Activated CD8-positive, alpha-beta memory T cell treated with anti-CD3 and anti-CD28 coated beads, Interleukin-2, amount 10 ng/mL, durations not matched to agents 7 days and 5 days (primary cell): ENCODE results near the gene VPS26B. TPM values are rescaled to one million over a fixed set of nuclear protein-coding genes. Genes with fewer than 3 reads are reported as not detected.

Experiments
- ATAC-seq: fragments of 150-1000 bp; cut with Tn5 transposase; one replicate; pipeline ENCODE4 v1.10.0; 2021; ENCODE audit warnings: moderate library complexity
- CTCF ChIA-PET: fragments of 350-600 bp; sonication (Branson Sonifier 250); formaldehyde crosslinking; loops from one replicate; lab custom pipeline; 2021; ENCODE audit warnings: antibody characterized with exemption; lab: Charles Lee
- DNase-seq: peaks from one replicate; pipeline ENCODE4 v3.0.0-alpha.2; 2020
- H3K27ac Mint-ChIP-seq: one replicate; pipeline ENCODE4 v1.8.0; 2021; ENCODE audit warnings: mild to moderate bottlenecking, mixed read lengths
- H3K27me3 Mint-ChIP-seq: one replicate; pipeline ENCODE4 v1.8.0; 2021; ENCODE audit warnings: mixed read lengths
- H3K36me3 Mint-ChIP-seq: one replicate; pipeline ENCODE4 v1.8.0; 2021; ENCODE audit warnings: mild to moderate bottlenecking, mixed read lengths
- H3K4me1 Mint-ChIP-seq: one replicate; pipeline ENCODE4 v1.8.0; 2021; ENCODE audit warnings: mixed read lengths
- H3K4me3 Mint-ChIP-seq: one replicate; pipeline ENCODE4 v1.8.0; 2021; ENCODE audit warnings: mild to moderate bottlenecking, moderate library complexity, mixed read lengths
- H3K9me3 Mint-ChIP-seq: one replicate; pipeline ENCODE4 v1.8.0; 2022; ENCODE audit warnings: low read depth, mixed read lengths
- total RNA-seq, 2 experiments: library from RNA; stranded (reverse); gene quantifications; one replicate each; pipeline ENCODE4 v1.2.3, GENCODE V29; 2021

Gene VPS26B
- total RNA-seq, 2 experiments from 2014 or later = 52.6 to 69.8 TPM

GRCh38 chr11:134215836-134216235 lies 8.6 kb upstream of the VPS26B start:
- no peaks in the 10 kb centered on the region for H3K9me3 Mint-ChIP-seq
- no peak for ATAC-seq
- no peak overlapping the region for H3K4me3 Mint-ChIP-seq
- no peaks in the 10 kb centered on the region for H3K27me3 Mint-ChIP-seq
- no peak for DNase-seq
- H3K4me1 Mint-ChIP-seq = peaks cover 62% of the 10 kb centered on the region
- H3K27ac Mint-ChIP-seq = no peak overlapping the region
- H3K36me3 Mint-ChIP-seq = peaks cover 54% of the 10 kb centered on the region
- CTCF ChIA-PET = no interaction called here

GRCh38 chr11:134216816-134217215 lies 7.7 kb upstream of the VPS26B start:
- peaks cover 65% of the 10 kb centered on the region for H3K4me1 Mint-ChIP-seq
- ATAC-seq (no peak), DNase-seq (no peak)
- no peak overlapping the region for H3K27ac Mint-ChIP-seq
- H3K4me3 Mint-ChIP-seq = no peak overlapping the region
- no peaks in the 10 kb centered on the region for H3K27me3 Mint-ChIP-seq
- peaks cover 51% of the 10 kb centered on the region for H3K36me3 Mint-ChIP-seq
- CTCF ChIA-PET = no interaction called here
- H3K9me3 Mint-ChIP-seq = no peaks in the 10 kb centered on the region

GRCh38 chr11:134223121-134223520 lies 1.4 kb upstream of the VPS26B start:
- Mint-ChIP-seq H3K27ac (peak overlapping the region; percentile 92), H3K9me3 (no peaks in the 10 kb centered on the region), H3K4me1 (peaks cover 67% of the 10 kb centered on the region), H3K27me3 (no peaks in the 10 kb centered on the region), H3K4me3 (peak overlapping the region; percentile 96), H3K36me3 (peaks cover 39% of the 10 kb centered on the region)
- no peak for DNase-seq
- CTCF ChIA-PET = interaction anchor here (1.2 to 3.2 kb wide), 3 partner anchors 15 to 52 kb away, joined by 4 to 29 read pairs (median 8); partner anchors contain the start of gene GLB1L3
- ATAC-seq = no peak

GRCh38 chr11:134224710-134225664 lies 516 bp downstream of the VPS26B start:
- Mint-ChIP-seq H3K4me3 (peak overlapping the region; percentile 96), H3K4me1 (peaks cover 71% of the 10 kb centered on the region), H3K27ac (peak overlapping the region; percentile 93), H3K36me3 (peaks cover 26% of the 10 kb centered on the region), H3K27me3 (no peaks in the 10 kb centered on the region), H3K9me3 (no peaks in the 10 kb centered on the region)
- peak; percentile 23 for ATAC-seq
- CTCF ChIA-PET = interaction anchor here (0.8 to 3.5 kb wide), 12 partner anchors 10 to 174 kb away, joined by 4 to 29 read pairs (median 8); partner anchors contain the start of genes ACAD8, GLB1L3 and THYN1
- peak; percentile 78 for DNase-seq

GRCh38 chr11:134226806-134227325 lies 2.4 kb downstream of the VPS26B start:
- no peak overlapping the region for H3K27ac Mint-ChIP-seq

DNA sequence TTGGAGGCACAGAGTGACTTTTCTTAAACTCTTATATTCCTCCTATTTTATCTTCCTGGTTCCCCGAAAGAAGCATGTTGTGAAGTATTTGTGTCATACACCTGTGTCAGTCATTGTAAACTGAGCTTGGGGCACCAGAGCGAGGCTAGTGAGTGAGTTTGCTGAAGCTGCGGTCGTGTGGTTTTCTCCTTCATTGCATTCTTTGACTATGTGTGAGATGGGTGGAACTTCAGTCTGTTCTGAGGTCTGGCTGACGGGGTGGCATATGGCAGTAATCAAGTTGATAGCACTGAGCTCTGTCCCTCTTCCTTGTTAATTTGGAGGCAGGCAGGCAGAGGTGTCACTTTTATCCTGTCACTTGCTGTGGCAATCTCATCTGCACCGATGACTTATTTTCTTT lies 4.2 kb downstream of the VPS26B start:
- CTCF ChIA-PET = interaction anchor here (0.9 to 2.5 kb wide), 8 partner anchors 15 to 166 kb away, joined by 3 to 8 read pairs (median 4); partner anchors contain the start of genes ACAD8 and GLB1L3
- H3K9me3 Mint-ChIP-seq = no peaks in the 10 kb centered on the region
- H3K4me1 Mint-ChIP-seq = peaks cover 71% of the 10 kb centered on the region
- H3K36me3 Mint-ChIP-seq = peaks cover 4% of the 10 kb centered on the region
- H3K27ac Mint-ChIP-seq = peak overlapping the region; percentile 8
- no peaks in the 10 kb centered on the region for H3K27me3 Mint-ChIP-seq
- H3K4me3 Mint-ChIP-seq = no peak overlapping the region
- ATAC-seq = peak; percentile 8
- DNase-seq = peak; percentile 83

More at GRCh38 chr11:134226806-134227325, 2.4 kb downstream of the VPS26B start:
- Mint-ChIP-seq H3K27me3 (no peaks in the 10 kb centered on the region), H3K4me1 (peaks cover 71% of the 10 kb centered on the region), H3K9me3 (no peaks in the 10 kb centered on the region), H3K4me3 (peak overlapping the region; percentile 89), H3K36me3 (peaks cover 17% of the 10 kb centered on the region)
- DNase-seq (no peak), ATAC-seq (no peak)
- CTCF ChIA-PET = interaction anchor here (1.1 to 3.5 kb wide), 4 partner anchors 8 to 49 kb away, joined by 4 to 21 read pairs (median 8); partner anchors contain the start of genes ACAD8 and GLB1L3

DNA sequence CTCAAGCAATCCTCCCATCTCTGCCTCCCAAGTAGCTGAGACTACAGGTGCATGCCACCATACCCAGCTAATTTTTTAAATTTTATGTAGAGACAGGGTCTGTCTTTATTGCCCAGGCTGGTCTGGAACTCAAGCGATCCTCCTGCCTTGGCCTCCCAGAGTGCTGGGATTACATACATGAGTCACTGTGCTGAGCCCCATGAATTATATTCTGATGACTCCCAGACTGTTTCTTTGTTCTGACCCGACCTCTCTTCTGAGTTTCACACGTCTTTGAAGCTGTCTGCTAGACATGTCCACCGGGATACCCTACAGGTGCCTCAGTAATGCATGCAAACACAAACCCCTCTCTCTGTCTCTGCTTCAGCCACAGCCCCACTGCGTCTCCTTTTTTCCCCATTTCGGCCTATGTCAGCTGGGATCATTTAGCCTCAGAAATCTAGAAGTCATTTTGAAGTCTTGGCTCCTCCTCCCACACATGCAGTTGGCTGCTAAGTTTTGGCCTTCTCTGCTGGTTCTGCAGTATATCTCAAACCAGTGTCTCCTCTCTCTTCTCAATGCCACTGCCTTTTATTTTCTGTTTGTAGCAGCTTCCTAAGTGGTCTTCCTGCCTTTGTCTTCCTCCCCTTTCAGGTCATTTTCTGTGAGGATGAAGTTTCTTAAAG lies 4.8 kb downstream of the VPS26B start:
- DNase-seq = no peak
- Mint-ChIP-seq H3K4me3 (no peak overlapping the region), H3K9me3 (no peaks in the 10 kb centered on the region), H3K4me1 (peaks cover 71% of the 10 kb centered on the region), H3K36me3 (peaks cover 3% of the 10 kb centered on the region), H3K27ac (no peak overlapping the region), H3K27me3 (no peaks in the 10 kb centered on the region)
- ATAC-seq = no peak
- CTCF ChIA-PET = interaction anchor here (0.9 to 2.5 kb wide), 9 partner anchors 15 to 167 kb away, joined by 3 to 8 read pairs (median 4); partner anchors contain the start of genes ACAD8 and GLB1L3

DNA sequence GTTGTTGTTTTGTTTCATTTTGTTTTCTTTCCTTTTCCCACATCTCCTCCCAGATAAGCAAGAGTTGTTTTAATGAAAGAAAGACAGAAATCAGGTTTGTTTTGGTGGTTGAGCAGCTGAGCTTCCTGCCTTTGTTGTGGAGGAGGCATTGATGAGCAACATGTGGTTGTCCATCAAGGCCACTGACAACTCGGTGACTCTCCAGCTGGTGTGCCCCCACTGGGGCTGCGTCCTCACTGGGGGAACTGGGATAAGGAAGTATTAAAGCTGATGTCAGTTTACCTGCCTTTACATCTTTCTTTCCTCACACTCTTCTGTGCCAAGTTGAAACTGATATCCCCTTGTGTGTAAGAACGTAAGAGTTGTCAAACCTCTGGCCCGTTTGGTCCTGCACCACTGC lies 5.9 kb downstream of the VPS26B start:
- peaks cover 6% of the 10 kb centered on the region for H3K36me3 Mint-ChIP-seq
- peaks cover 71% of the 10 kb centered on the region for H3K4me1 Mint-ChIP-seq
- no peak overlapping the region for H3K4me3 Mint-ChIP-seq
- CTCF ChIA-PET = interaction anchor here (1.1 to 2.5 kb wide), 4 partner anchors 10 to 19 kb away, joined by 3 to 8 read pairs (median 6); no protein-coding TSS in a partner anchor
- ATAC-seq = no peak
- no peak for DNase-seq
- H3K9me3 Mint-ChIP-seq = no peaks in the 10 kb centered on the region
- no peaks in the 10 kb centered on the region for H3K27me3 Mint-ChIP-seq
- H3K27ac Mint-ChIP-seq = no peak overlapping the region

GRCh38 chr11:134231958-134232659 lies 7.6 kb downstream of the VPS26B start:
- CTCF ChIA-PET = interaction anchor here (1.1 kb wide), 1 partner anchor 26 kb away, joined by 3 read pairs; no protein-coding TSS in a partner anchor
- H3K4me3 Mint-ChIP-seq = no peak overlapping the region
- DNase-seq (no peak), ATAC-seq (no peak)
- H3K27me3 Mint-ChIP-seq = no peaks in the 10 kb centered on the region
- H3K4me1 Mint-ChIP-seq = peaks cover 56% of the 10 kb centered on the region
- H3K36me3 Mint-ChIP-seq = peaks cover 9% of the 10 kb centered on the region
- peak overlapping the region; percentile 20 for H3K27ac Mint-ChIP-seq
- no peaks in the 10 kb centered on the region for H3K9me3 Mint-ChIP-seq

GRCh38 chr11:134233729-134234179 lies 9.3 kb downstream of the VPS26B start:
- H3K9me3 Mint-ChIP-seq = no peaks in the 10 kb centered on the region
- no peak overlapping the region for H3K27ac Mint-ChIP-seq
- ATAC-seq = no peak
- no peak for DNase-seq
- H3K4me1 Mint-ChIP-seq = peaks cover 41% of the 10 kb centered on the region
- CTCF ChIA-PET = interaction anchor here (1.2 to 2.3 kb wide), 5 partner anchors 8 to 45 kb away, joined by 3 to 9 read pairs (median 4); partner anchors contain the start of gene VPS26B
- H3K27me3 Mint-ChIP-seq = no peaks in the 10 kb centered on the region
- no peak overlapping the region for H3K4me3 Mint-ChIP-seq
- peaks cover 13% of the 10 kb centered on the region for H3K36me3 Mint-ChIP-seq

GRCh38 chr11:134235399-134235798 lies 10.9 kb downstream of the VPS26B start:
- Mint-ChIP-seq H3K27ac (no peak overlapping the region), H3K27me3 (no peaks in the 10 kb centered on the region), H3K4me1 (peaks cover 25% of the 10 kb centered on the region), H3K4me3 (no peak overlapping the region), H3K36me3 (peaks cover 19% of the 10 kb centered on the region), H3K9me3 (no peaks in the 10 kb centered on the region)
- no peak for DNase-seq
- ATAC-seq = no peak
- CTCF ChIA-PET = interaction anchor here (2.3 kb wide), 1 partner anchor 10 kb away, joined by 9 read pairs; the partner anchor contains the start of gene VPS26B
